H1 (cell line): ENCODE measurements around the gene AFAP1L1. TPM values are rescaled to one million over a fixed set of nuclear protein-coding genes. Genes with fewer than 3 reads are reported as not detected.

Source experiments
- CTCF ChIA-PET: fragments of 300-600 bp; sonication (Branson Sonifier 250); formaldehyde crosslinking; loops from one replicate; lab custom pipeline; 2021; ENCODE audit not compliant: partially characterized antibody; lab: Charles Lee
- POLR2A ChIA-PET: fragments of 300-600 bp; sonication (Branson Sonifier 250); formaldehyde crosslinking; loops from one replicate; lab custom pipeline; 2021; ENCODE audit warnings: inconsistent platforms; ENCODE audit not compliant: partially characterized antibody; lab: Charles Lee
- DNase-seq, 2 experiments: peaks; one replicate each; pipeline versions ENCODE4 v3.0.0 to v3.0.0-alpha.2; 2010 to 2022; ENCODE audit warnings: low spot score in 2 of 2, low read depth in 1 of 2, mixed read lengths in 1 of 2
- FAIRE-seq: peaks from 2 replicates; lab custom pipeline; 2011; peaks lifted over from hg19 to GRCh38; lab: Jason Lieb, UNC
- H2AFZ ChIP-seq: 2 replicates; pipeline ENCODE4 v1.8.1; 2012; ENCODE audit warnings: low read length, inconsistent platforms
- H2AK5ac ChIP-seq: 2 replicates; pipeline ENCODE4 v1.6.1; 2013; ENCODE audit warnings: low read depth, low read length
- H2BK120ac ChIP-seq: replicated peaks from 2 replicates; pipeline ENCODE3; 2013; ENCODE audit warnings: low read depth, low read length, inconsistent platforms
- H2BK12ac ChIP-seq: 2 replicates; pipeline ENCODE4 v1.6.1; 2013; ENCODE audit warnings: low read depth, low read length
- H2BK15ac ChIP-seq: 2 replicates; pipeline ENCODE4 v1.6.1; 2013; ENCODE audit warnings: low read length
- H2BK20ac ChIP-seq: 2 replicates; pipeline ENCODE4 v1.6.1; 2013; ENCODE audit warnings: low read length
- H2BK5ac ChIP-seq: 2 replicates; pipeline ENCODE4 v1.6.1; 2013; ENCODE audit warnings: low read depth, low read length
- H3K14ac ChIP-seq: 2 replicates; pipeline ENCODE4 v1.6.1; 2013; ENCODE audit warnings: inconsistent platforms; ENCODE audit not compliant: insufficient read length
- H3K18ac ChIP-seq: 2 replicates; pipeline ENCODE4 v1.6.1; 2013; ENCODE audit warnings: low read length; ENCODE audit errors: extremely low read depth
- H3K23ac ChIP-seq: 2 replicates; pipeline ENCODE4 v1.6.1; 2013; ENCODE audit warnings: inconsistent platforms; ENCODE audit not compliant: insufficient read length
- H3K23me2 ChIP-seq: 2 replicates; pipeline ENCODE4 v1.6.1; 2013; ENCODE audit warnings: low read depth, low read length
- H3K27ac ChIP-seq: 2 replicates; pipeline ENCODE4 v1.6.1; 2011; ENCODE audit warnings: low read depth, low read length, inconsistent platforms
- H3K27me3 ChIP-seq, 4 experiments: replicated peaks in 1 of 4; 1 replicate in 1 of 4; 2 replicates in 3 of 4; pipeline versions ENCODE4 v1.6.1 to v1.8.1; 2011 to 2013; ENCODE audit warnings: low read length in 3 of 4, mild to moderate bottlenecking in 3 of 4, inconsistent platforms in 2 of 4, mixed read lengths in 2 of 4, moderate library complexity in 1 of 4; ENCODE audit not compliant: control insufficient read depth in 3 of 4, insufficient read depth in 3 of 4; ENCODE audit errors: extremely low read depth in 1 of 4
- H3K36me3 ChIP-seq, 4 experiments: 2 replicates each; pipeline versions ENCODE4 v1.6.1 to v1.8.1; 2011 to 2013; ENCODE audit warnings: mild to moderate bottlenecking in 4 of 4, low read length in 3 of 4, moderate library complexity in 2 of 4, control low read depth in 1 of 4, inconsistent platforms in 1 of 4; ENCODE audit not compliant: insufficient read depth in 4 of 4, control insufficient read depth in 2 of 4
- H3K4ac ChIP-seq: replicated peaks from 2 replicates; pipeline ENCODE3; 2013; ENCODE audit warnings: low read length, low read depth, mixed read lengths, inconsistent platforms; ENCODE audit not compliant: insufficient read length
- H3K4me1 ChIP-seq, 4 experiments: replicated peaks in 1 of 4; 1 replicate in 1 of 4; 2 replicates in 3 of 4; pipeline versions ENCODE4 v1.6.1 to v1.8.1; 2011 to 2013; ENCODE audit warnings: low read length in 3 of 4, inconsistent platforms in 2 of 4, mixed read lengths in 1 of 4; ENCODE audit not compliant: insufficient read depth in 4 of 4, control insufficient read depth in 3 of 4
- H3K4me2 ChIP-seq, 2 experiments: 2 replicates each; pipeline versions ENCODE4 v1.6.1 to v1.8.1; 2011 to 2013; ENCODE audit warnings: low read depth in 2 of 2, low read length in 2 of 2, control low read depth in 1 of 2, inconsistent platforms in 1 of 2, mild to moderate bottlenecking in 1 of 2; ENCODE audit not compliant: insufficient read depth in 1 of 2
- H3K4me3 ChIP-seq, 4 experiments: fragments of 200-600, 300-600 bp in 1 of 4; sonication (generic), shearing (Covaris generic), sonication (Bioruptor Twin) in 1 of 4; 2 replicates each; pipeline versions ENCODE4 v1.5.1 to v1.8.1; 2011 to 2016; ENCODE audit warnings: low read length in 4 of 4, low read depth in 3 of 4, control low read depth in 2 of 4, inconsistent platforms in 2 of 4, mild to moderate bottlenecking in 2 of 4, mixed read lengths in 1 of 4, moderate library complexity in 1 of 4; ENCODE audit not compliant: insufficient read depth in 2 of 4; ENCODE audit errors: extremely low read depth in 1 of 4
- H3K56ac ChIP-seq: replicated peaks from 2 replicates; pipeline ENCODE3; 2013; ENCODE audit warnings: low read depth, mild to moderate bottlenecking, mixed read lengths, low read length, inconsistent platforms; ENCODE audit not compliant: insufficient read length
- H3K79me1 ChIP-seq: 2 replicates; pipeline ENCODE4 v1.6.1; 2013; ENCODE audit warnings: low read depth, low read length, control low read depth
- H3K79me2 ChIP-seq, 2 experiments: 2 replicates each; pipeline versions ENCODE4 v1.6.1 to v1.8.1; 2012 to 2013; ENCODE audit warnings: low read length in 2 of 2, mild to moderate bottlenecking in 2 of 2, inconsistent platforms in 1 of 2; ENCODE audit not compliant: insufficient read depth in 2 of 2, control insufficient read depth in 1 of 2
- H3K9ac ChIP-seq, 4 experiments: replicated peaks in 1 of 4; 1 replicate in 1 of 4; 2 replicates in 3 of 4; pipeline versions ENCODE4 v1.6.1 to v1.8.1; 2011 to 2013; ENCODE audit warnings: low read depth in 3 of 4, low read length in 3 of 4, control low read depth in 2 of 4, mild to moderate bottlenecking in 2 of 4, moderate library complexity in 2 of 4, inconsistent platforms in 1 of 4; ENCODE audit errors: extremely low read depth in 1 of 4
- H3K9me3 ChIP-seq, 2 experiments: 2 replicates each; pipeline versions ENCODE4 v1.6.1 to v1.8.1; 2012 to 2013; ENCODE audit warnings: mild to moderate bottlenecking in 2 of 2, moderate library complexity in 2 of 2, control low read depth in 1 of 2, inconsistent platforms in 1 of 2, low read depth in 1 of 2, low read length in 1 of 2, mixed read lengths in 1 of 2; ENCODE audit not compliant: insufficient read depth in 2 of 2
- H4K20me1 ChIP-seq, 2 experiments: replicated peaks in 1 of 2; 2 replicates each; pipeline versions ENCODE3 to v1.8.1; 2011 to 2013; ENCODE audit warnings: inconsistent platforms in 2 of 2, low read length in 2 of 2, mild to moderate bottlenecking in 1 of 2; ENCODE audit not compliant: insufficient read depth in 2 of 2, control insufficient read depth in 1 of 2
- H4K5ac ChIP-seq: 2 replicates; pipeline ENCODE4 v1.6.1; 2013; ENCODE audit warnings: low read length, low read depth, mixed read lengths, inconsistent platforms; ENCODE audit not compliant: insufficient read length
- H4K8ac ChIP-seq: 2 replicates; pipeline ENCODE4 v1.8.0; 2013; ENCODE audit warnings: mild to moderate bottlenecking, moderate library complexity, low read length, inconsistent platforms; ENCODE audit not compliant: insufficient read depth; ENCODE audit errors: extremely low read depth
- H4K91ac ChIP-seq: replicated peaks from 2 replicates; pipeline ENCODE3; 2013; ENCODE audit warnings: low read length, mixed read lengths, inconsistent platforms; ENCODE audit not compliant: insufficient read length
- BACH1 ChIP-seq: IDR thresholded peaks from 2 replicates; pipeline ENCODE4 v1.6.1; 2012; ENCODE audit warnings: low read length, improper control_type of control experiment
- CHD1 ChIP-seq: IDR thresholded peaks from 2 replicates; pipeline ENCODE4 v1.6.1; 2012; ENCODE audit warnings: low read depth, low read length, improper control_type of control experiment
- EGR1 ChIP-seq: IDR thresholded peaks from 2 replicates; pipeline ENCODE4 v1.6.1; 2011; ENCODE audit warnings: low read depth, low read length, borderline replicate concordance
- EP300 ChIP-seq, 2 experiments: IDR thresholded peaks; 1 replicate in 1 of 2; 2 replicates in 1 of 2; pipeline ENCODE4 v1.6.1; 2011 to 2012; ENCODE audit warnings: low read depth in 2 of 2, low read length in 2 of 2, mild to moderate bottlenecking in 2 of 2, borderline replicate concordance in 1 of 2, inconsistent platforms in 1 of 2, moderate library complexity in 1 of 2
- GTF2F1 ChIP-seq: IDR thresholded peaks from 2 replicates; pipeline ENCODE4 v1.6.1; 2012; ENCODE audit warnings: low read depth, low read length, improper control_type of control experiment, borderline replicate concordance
- POLR2AphosphoS5 ChIP-seq: IDR thresholded peaks from 2 replicates; pipeline ENCODE4 v1.6.1; 2011; ENCODE audit warnings: low read depth, low read length
- RBBP5 ChIP-seq: IDR thresholded peaks from 2 replicates; pipeline ENCODE4 v1.7.1; 2012; ENCODE audit warnings: low read depth, mild to moderate bottlenecking, inconsistent platforms, low read length, moderate library complexity, borderline replicate concordance
- RFX5 ChIP-seq: IDR thresholded peaks from 2 replicates; pipeline ENCODE4 v1.6.1; 2011; ENCODE audit warnings: low read depth, low read length, improper control_type of control experiment, borderline replicate concordance
- RXRA ChIP-seq: IDR thresholded peaks from 2 replicates; pipeline ENCODE4 v1.6.1; 2011; ENCODE audit warnings: low read depth, mild to moderate bottlenecking, low read length, moderate library complexity; ENCODE audit not compliant: insufficient read depth
- TCF12 ChIP-seq: IDR thresholded peaks from 2 replicates; pipeline ENCODE4 v1.6.1; 2011; ENCODE audit warnings: low read depth, mild to moderate bottlenecking, low read length
- WGBS, 2 experiments: shearing (Covaris generic) in 1 of 2; methylation state at CpG; one replicate each; pipeline versions ENCODE4 v1.1.6 to v1.1.7; 2013 to 2015; ENCODE audit warnings: low lambda C conversion rate in 2 of 2, mixed read lengths in 2 of 2, inconsistent platforms in 1 of 2, low coverage in 1 of 2, missing lambda C conversion rate in 1 of 2; ENCODE audit not compliant: insufficient replicate concordance in 2 of 2, insufficient coverage in 1 of 2, insufficient read length in 1 of 2; ENCODE audit errors: extremely low coverage in 1 of 2, missing lambda C conversion rate in 1 of 2; 5-methylcytosine and 5-hydroxymethylcytosine counted together
- polyA plus RNA-seq, 7 experiments: library from polyadenylated mRNA; depleted of rRNA in 3 of 7; stranded (reverse) in 5 of 7; unstranded in 2 of 7; fragments of >200 nt in 5 of 7; fragments of 200-250 nt in 2 of 7; gene quantifications; 1 replicate in 5 of 7; 2 replicates in 1 of 7; 4 replicates in 1 of 7; pipeline versions ENCODE4 v1.2.1 to v1.2.3, GENCODE V29; 2011 to 2013; ENCODE audit warnings: missing spikeins in 2 of 7, mixed read lengths in 2 of 7
- total RNA-seq: library from RNA; stranded (reverse); fragmentation: NEBNext Ultra II Directional; extraction: Animal tissue kit (Norgen Biotek cat#: 25700); gene quantifications from 2 replicates; pipeline ENCODE4 v1.2.1, GENCODE V29; 2021
- TF ChIP-seq, protein P1 (sequence below): IDR thresholded peaks from 2 replicates; pipeline ENCODE4 v1.6.1; 2012; ENCODE audit warnings: low read length, inconsistent platforms

AFAP1L1 gene
- total and polyA plus RNA-seq, 2 of the 8 experiments (the other 6 are each of a cell fraction or from before 2014, with no cell fraction given): 0.79 to 4.7 TPM

DNA sequence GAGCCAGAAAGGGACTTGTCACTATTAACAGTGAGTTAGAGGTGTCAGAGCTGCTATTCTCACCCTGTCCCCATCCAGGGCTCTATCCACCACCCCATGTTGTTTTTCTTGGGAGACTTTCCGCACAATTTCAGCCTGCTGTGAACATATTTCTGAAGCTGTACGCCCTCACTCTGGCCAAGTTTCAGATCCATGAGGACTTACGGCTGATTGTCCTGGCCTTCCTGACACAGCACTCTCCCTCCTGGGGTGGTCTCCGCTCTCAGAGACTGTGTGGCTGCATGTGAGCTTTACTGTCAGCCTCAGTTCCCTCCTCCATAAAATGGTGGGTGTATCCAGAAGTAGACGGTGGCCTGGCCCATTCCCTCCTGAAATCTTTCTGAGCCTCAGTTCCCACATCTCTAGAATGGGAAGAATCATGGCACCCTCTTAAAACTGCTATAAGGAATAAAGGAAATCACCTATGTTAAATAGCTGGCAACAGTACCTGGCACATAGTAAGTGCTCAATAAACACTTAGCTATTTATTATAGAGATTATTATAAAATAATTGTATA lies 108.2 kb downstream of the AFAP1L1 start:
- H3K27ac ChIP-seq: no peak overlapping the region
- POLR2A ChIA-PET: interaction anchor here (1.0 kb wide), 1 partner anchor 59 kb away, joined by 3 read pairs; no protein-coding TSS in a partner anchor
- H2BK5ac ChIP-seq: no peak overlapping the region
- FAIRE-seq: no peak
- no peak overlapping the region for H3K4me2 ChIP-seq
- H2AK5ac ChIP-seq: no peak overlapping the region
- H2BK12ac ChIP-seq: no peak overlapping the region
- no peak overlapping the region for H3K9ac ChIP-seq
- no peaks in the 10 kb centered on the region for H4K20me1 ChIP-seq
- H2BK120ac ChIP-seq: no peak overlapping the region
- H2BK20ac ChIP-seq: no peak overlapping the region
- no peak for DNase-seq
- no peak overlapping the region for H3K14ac ChIP-seq
- no peak overlapping the region for H3K4me3 ChIP-seq
- H3K56ac ChIP-seq: no peak overlapping the region
- H3K9me3 ChIP-seq: no peaks in the 10 kb centered on the region
- no peak overlapping the region for H4K5ac ChIP-seq
- H3K36me3 ChIP-seq: no peaks in the 10 kb centered on the region
- no peak overlapping the region for H3K4ac ChIP-seq
- H3K27me3 ChIP-seq: no peaks in the 10 kb centered on the region
- H3K18ac ChIP-seq: no peak overlapping the region
- no peaks in the 10 kb centered on the region; a peak in 3 of 7 replicates for H3K4me1 ChIP-seq
- no peaks in the 10 kb centered on the region for H3K23me2 ChIP-seq
- CTCF ChIA-PET: interaction anchor here (0.9 to 46.1 kb wide), 18 partner anchors 8 to 183 kb away, joined by 3 to 1310 read pairs (median 4); no protein-coding TSS in a partner anchor
- H2AFZ ChIP-seq: no peak overlapping the region
- WGBS, 2 experiments: 89% methylated on average over 5 of the region's 5 CpGs; no CpG with 5 or more reads in 1 of the 2 experiments
- no peaks in the 10 kb centered on the region for H3K79me1 ChIP-seq
- H4K91ac ChIP-seq: no peak overlapping the region
- H2BK15ac ChIP-seq: no peak overlapping the region
- H3K79me2 ChIP-seq: no peaks in the 10 kb centered on the region
- no peak overlapping the region for H3K23ac ChIP-seq
- H4K8ac ChIP-seq: no peak overlapping the region
- TF ChIP-seq BACH1 (no peak), GTF2F1 (no peak), EGR1 (no peak), EP300 (IDR thresholded peaks at IDR 0.05; ENCODE audit: borderline replicate concordance in 1 of 2, low read depth in 2 of 2, low read length in 2 of 2) (no peak), POLR2AphosphoS5 (no peak), CHD1 (no peak), RBBP5 (no peak), RFX5 (no peak), RXRA (no peak), TCF12 (no peak)
- TF ChIP-seq, protein P1, sequence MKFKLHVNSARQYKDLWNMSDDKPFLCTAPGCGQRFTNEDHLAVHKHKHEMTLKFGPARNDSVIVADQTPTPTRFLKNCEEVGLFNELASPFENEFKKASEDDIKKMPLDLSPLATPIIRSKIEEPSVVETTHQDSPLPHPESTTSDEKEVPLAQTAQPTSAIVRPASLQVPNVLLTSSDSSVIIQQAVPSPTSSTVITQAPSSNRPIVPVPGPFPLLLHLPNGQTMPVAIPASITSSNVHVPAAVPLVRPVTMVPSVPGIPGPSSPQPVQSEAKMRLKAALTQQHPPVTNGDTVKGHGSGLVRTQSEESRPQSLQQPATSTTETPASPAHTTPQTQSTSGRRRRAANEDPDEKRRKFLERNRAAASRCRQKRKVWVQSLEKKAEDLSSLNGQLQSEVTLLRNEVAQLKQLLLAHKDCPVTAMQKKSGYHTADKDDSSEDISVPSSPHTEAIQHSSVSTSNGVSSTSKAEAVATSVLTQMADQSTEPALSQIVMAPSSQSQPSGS: no peak
